GM10266 (cell line): Measurements from ENCODE around the gene CDHR5.

ENCODE experiments used
- DNase-seq: peaks from one replicate; pipeline ENCODE4 v3.0.0; 2012; ENCODE audit errors: extremely low spot score
- TF ChIP-seq, protein P1 (sequence below): IDR thresholded peaks from 2 replicates; pipeline ENCODE4 v1.5.1; 2012; ENCODE audit warnings: mild to moderate bottlenecking, low read depth; ENCODE audit not compliant: control insufficient read depth, insufficient read depth; ENCODE audit errors: missing control alignments

Gene CDHR5

DNA sequence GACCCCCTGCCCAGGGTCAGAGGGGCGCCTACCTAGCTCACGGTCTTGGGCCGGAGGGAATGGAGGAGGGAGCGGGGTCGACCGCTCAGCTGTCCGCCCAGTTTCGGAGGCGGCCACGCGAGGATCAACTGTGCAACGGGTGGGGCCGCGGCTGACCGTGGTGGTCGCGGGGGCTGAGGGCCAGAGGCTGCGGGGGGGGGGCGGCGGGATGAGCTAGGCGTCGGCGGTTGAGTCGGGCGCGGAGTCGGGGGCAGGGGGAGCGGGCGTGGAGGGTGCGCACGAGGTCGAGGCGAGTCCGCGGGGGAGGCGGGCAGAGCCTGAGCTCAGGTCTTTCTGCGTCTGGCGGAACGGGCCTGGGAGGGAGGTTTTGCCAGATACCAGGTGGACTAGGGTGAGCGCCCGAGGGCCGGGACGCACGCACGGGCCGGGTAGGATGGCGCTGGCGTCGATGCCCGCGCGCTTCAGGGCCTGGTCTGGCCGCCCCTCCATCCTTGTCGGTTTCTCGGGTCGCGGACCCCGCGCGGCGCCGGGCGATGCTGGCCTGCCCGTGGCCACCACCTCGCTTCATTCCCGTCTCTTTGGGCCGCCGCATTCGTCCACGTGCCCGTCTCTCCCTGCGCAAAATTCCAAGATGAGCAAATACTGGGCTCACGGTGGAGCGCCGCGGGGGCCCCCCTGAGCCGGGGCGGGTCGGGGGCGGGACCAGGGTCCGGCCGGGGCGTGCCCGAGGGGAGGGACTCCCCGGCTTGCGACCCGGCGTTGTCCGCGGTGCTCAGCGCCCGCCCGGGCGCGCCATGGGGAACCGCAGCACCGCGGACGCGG, 12.0 kb upstream of the CDHR5 start, which contains the start of gene DRD4:
DRD4 (plus strand) TSS at position 759 of the 822 bp plus-strand sequence; CDS start at position 795, 36 bp downstream.
- TF ChIP-seq, protein P1, sequence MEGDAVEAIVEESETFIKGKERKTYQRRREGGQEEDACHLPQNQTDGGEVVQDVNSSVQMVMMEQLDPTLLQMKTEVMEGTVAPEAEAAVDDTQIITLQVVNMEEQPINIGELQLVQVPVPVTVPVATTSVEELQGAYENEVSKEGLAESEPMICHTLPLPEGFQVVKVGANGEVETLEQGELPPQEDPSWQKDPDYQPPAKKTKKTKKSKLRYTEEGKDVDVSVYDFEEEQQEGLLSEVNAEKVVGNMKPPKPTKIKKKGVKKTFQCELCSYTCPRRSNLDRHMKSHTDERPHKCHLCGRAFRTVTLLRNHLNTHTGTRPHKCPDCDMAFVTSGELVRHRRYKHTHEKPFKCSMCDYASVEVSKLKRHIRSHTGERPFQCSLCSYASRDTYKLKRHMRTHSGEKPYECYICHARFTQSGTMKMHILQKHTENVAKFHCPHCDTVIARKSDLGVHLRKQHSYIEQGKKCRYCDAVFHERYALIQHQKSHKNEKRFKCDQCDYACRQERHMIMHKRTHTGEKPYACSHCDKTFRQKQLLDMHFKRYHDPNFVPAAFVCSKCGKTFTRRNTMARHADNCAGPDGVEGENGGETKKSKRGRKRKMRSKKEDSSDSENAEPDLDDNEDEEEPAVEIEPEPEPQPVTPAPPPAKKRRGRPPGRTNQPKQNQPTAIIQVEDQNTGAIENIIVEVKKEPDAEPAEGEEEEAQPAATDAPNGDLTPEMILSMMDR = no peak
- no peak for DNase-seq

DNA sequence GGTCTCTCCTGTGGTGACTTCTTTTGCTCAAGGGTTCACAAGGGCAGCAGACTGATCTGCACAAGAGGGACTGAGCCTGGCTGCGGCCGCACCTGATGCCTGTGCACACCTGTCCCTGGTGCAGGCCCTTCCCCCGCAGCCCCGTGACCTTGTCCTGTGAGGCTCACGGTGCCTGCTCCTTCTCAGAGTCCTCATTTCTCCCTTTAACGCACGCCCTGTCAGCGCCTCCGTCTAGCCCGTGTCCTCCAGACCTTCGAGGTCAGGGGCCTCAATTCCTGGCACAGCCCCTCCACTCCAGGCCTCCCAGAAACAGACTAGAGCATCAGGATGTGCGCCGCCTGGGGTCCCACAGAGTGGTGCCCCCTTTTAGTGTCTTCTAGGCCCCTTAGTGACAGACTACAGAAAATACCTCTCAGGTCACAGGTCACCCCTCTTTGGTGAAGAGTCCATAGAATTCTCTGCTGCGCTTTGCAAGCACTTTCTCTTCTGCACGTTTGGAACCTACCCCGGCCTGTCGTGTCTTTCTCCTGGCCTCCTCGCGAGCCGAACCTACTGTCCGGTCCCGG, 11.3 kb upstream of the CDHR5 start:
- no peak for DNase-seq

DNA sequence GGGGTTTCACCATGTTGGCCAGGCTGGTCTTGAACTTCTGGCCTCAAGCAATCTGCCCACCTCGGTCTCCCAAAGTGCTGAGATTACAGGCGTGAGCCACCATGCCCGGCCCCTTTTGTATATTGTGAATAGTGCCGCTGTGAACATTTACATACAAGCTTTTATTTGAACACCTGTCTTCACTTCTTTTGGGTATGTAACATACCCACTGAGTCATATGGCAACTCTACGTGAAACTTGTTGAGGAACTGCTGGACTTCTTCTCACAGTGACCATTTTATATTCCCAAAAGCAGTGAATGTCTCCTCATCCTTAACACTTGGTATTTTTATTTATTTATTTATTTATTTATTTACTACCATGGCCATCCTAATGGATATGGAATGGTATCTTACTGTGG, 6.1 kb upstream of the CDHR5 start:
- TF ChIP-seq, protein P1 = no peak
- no peak for DNase-seq

More for the DNA sequence above, 11.3 kb upstream of the CDHR5 start:
- TF ChIP-seq, protein P1 = no peak

DNA sequence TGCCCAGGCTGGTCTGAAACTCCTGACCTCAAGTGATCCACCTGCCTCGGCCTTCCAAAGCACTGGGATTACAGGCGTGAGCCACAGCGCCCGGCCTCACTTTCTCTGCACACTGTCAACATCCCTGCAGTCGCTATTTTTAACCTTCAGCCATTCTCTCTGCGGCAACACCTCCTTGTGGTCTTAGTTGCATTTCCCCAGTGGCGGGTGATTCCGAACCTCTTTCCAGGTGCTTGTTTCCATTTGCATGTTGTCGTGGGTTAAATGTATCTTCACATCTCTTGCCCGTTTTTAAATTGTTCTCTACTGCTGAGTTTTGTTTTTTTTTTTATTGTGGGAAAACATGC, 4.5 kb upstream of the CDHR5 start:
- TF ChIP-seq, protein P1 = peak; percentile 38
- no peak for DNase-seq

DNA sequence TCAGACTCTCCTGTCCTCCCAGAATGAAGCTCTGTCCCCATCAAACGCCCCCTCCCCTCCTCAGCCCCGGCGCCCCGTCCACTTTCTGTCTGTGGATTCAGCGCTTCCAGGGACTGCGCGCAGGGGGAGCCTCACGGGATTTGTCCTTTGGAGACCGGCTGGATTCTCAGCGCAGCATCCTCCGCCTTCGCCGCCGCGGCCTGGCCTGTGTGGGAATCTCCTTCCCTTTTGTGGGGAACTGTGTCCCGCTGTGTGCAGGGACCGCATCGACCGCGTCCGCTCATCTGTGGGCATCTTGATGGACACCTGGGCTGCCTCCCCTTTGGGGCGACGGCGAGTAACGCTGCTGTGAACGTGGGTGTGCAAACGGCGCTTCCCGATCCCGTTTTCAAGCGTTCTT, 3.3 kb upstream of the CDHR5 start:
- no peak for DNase-seq

DNA sequence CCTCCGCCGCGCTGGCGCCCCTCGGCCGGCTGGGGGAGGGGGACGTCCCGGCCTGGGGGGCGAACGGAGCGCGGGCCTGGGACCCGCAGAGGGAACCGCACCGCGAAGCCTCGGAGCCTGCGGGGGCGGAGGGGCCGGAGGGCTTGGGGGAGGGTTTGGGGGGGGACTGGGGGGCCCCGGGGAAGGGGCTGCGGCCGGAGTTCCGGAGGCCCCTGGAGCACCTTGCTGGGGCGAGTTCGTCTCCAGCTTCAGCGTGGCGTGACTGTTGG, 2.5 kb upstream of the CDHR5 start:
- DNase-seq = no peak

More for the DNA sequence above, 3.3 kb upstream of the CDHR5 start:
- TF ChIP-seq, protein P1 = no peak

More for the DNA sequence above, 2.5 kb upstream of the CDHR5 start:
- TF ChIP-seq, protein P1 = no peak
